CD4-positive, alpha-beta T cell treated with Interleukin-1 beta for 1 hour (primary cell): ENCODE results near the gene SP6.
A peak's percentile ranks its signal among the peaks of the same experiment; 100 is the strongest.

Experiments
- DNase-seq, 2 donors: peaks; one replicate each; pipeline ENCODE4 v3.0.0-alpha.2; 2020 to 2022

SP6 gene

GRCh38 chr17:47831003-47831933 is 19.7 kb downstream of the SP6 start, which contains the start of the genes LRRC46 and MRPL10:
Gene LRRC46, plus strand, starts transcription at chr17:47831670. Its CDS starts 320 bp downstream, at chr17:47831990.
Gene MRPL10, minus strand, starts transcription at chr17:47831541. Its CDS starts 30 bp downstream, at chr17:47831511.
- peak; percentile 92 for DNase-seq

DNA sequence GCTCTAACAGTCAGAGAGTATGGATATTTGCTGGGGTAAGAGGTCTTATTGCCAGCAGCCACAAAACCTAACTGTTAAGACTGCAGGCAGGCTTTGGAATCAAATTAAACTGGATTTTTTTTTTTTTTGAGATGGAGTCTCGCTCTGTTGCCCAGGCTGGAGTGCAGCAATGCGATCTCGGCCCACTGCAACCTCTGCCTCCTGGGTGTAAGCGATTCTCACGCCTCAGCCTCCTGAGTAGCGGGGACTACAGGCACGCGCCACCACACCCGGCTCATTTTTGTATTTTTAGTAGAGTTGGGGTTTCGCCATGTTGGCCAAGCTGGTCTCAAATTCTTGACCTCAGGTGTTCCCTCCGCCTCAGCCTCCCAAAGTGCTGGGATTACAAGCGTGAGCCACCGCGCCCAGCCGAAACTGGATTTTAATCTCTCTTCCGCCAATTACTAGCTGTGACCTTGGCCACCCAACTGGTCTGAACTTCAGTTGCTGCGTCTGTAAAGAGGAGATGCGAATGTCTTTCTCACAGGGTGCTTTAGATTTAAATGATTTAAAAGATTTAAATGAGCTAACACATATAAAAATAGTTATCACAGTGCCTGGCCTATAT is 20.5 kb downstream of the SP6 start:
- DNase-seq: no peak

GRCh38 chr17:47829870-47830269 is 21.1 kb downstream of the SP6 start:
- DNase-seq: peak; percentile 83 to 90

DNA sequence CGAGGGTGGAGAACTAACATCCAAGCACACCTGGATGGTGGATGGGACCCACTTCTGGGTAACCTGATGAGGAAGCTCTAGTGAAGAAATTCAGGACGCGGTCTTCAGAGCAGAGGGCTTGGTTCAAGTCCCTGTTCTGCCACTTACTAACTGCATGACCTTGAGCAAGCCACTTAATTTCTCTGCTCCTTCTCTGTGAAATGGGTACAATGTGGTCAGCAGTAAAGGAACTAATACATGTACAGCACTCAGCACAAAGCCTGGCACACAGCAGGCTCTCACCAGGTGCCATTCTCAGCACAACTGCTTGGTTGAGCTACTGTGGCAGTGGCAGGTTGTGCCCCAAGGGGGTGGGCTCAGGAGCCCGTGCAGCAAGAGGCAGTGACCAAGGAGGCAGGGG is 27.4 kb downstream of the SP6 start:
- no peak for DNase-seq

DNA sequence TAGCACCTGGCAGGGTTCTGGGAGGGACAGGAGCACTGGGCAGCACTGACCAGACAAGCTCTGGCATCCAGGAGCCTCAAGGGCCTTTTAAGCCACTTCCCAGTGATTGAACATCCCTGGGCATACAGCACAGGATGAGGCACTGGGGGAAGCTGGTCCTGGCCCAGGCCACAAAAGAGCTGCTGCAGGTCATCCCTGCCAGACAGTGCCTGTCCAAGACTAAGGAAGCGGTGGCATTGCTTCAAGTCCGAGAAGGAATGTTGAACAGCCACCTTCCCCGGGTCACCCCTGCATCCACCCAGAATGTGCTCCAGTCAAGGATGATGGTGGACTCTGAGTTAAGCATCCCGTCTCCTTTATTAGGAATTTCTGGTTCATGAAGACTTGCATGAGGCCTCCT is 28.2 kb downstream of the SP6 start:
- DNase-seq: no peak

GRCh38 chr17:47821424-47822391 is 29.3 kb downstream of the SP6 start, which contains the start of gene OSBPL7:
Gene OSBPL7, minus strand, starts transcription at chr17:47821794. Its CDS starts 1,516 bp downstream, at chr17:47820278.
- peak; percentile 85 to 86 for DNase-seq

GRCh38 chr17:47821031-47821423 is 29.9 kb downstream of the SP6 start:
- DNase-seq: no peak

DNA sequence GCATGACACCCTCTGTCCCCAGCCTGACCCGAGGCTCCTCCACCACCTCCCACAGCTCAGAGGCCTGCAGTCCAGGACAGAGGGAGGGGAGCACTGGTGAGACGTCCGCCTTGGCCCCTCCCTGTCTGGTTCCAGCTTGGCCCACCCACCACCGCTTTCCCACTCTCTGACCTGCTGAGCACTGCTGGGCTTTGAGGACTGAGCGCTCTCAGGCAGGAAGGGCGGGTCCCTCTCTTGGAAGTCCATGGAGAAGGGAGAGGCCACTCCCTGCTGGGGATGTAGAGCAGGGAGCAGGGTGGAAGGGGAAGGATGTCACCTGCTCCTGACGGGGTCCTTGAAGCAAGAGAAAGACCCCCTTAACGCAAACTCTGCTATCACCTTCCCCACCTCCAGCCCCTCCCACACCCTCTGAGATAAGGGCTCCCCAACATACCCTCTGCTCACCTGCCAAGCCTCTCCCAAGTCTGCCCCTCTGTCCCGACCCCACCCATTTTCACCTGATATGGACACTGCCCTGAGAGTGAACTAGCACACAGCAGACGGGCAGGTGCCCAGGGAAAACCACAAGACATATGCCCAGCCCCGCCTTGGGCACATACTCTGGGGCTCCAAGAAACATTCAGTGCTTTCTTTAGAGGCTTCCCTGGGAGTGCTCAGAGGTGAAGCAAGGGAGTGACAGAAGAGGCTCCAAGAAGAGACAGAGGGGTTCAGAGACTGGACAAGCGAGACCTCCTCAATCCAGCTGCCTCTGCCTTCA is 30.8 kb downstream of the SP6 start:
- DNase-seq: no peak

GRCh38 chr17:47819475-47819874 is 31.5 kb downstream of the SP6 start:
- no peak for DNase-seq

DNA sequence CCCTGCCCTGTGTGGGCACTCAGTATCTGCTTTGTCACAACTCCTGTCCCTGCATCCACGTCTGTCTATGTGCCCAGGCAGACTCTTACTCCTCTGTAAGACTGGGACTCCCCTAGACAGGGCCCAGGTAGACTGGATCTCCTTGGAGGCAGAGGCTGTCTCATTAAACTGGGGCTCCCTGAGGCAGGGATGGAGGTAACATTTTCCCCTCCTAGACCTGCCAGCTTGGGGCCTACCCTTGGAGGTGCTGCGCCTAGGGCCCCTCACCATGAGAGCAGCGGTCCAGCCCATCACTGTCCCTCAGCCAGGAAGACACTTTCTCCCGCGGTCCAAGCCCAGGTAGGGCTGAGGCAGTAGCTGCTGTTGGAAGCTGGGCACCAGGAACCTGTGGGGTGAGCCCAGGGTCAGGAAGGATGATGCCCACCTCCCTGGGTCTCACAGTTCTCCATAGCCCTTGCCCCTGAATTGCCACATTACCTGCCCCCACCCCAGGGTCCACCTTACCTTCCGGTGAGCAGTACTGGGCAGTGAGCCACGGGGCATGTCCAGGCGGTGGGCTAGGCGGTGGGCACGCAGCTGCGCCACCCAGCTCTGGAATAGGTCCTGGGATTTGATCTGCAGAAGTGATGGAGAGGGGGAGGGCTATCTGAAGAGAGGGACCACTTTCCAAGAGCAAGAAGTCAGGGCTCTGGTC is 32.8 kb downstream of the SP6 start:
- DNase-seq: no peak

GRCh38 chr17:47816947-47817346 is 34.0 kb downstream of the SP6 start:
- no peak for DNase-seq

DNA sequence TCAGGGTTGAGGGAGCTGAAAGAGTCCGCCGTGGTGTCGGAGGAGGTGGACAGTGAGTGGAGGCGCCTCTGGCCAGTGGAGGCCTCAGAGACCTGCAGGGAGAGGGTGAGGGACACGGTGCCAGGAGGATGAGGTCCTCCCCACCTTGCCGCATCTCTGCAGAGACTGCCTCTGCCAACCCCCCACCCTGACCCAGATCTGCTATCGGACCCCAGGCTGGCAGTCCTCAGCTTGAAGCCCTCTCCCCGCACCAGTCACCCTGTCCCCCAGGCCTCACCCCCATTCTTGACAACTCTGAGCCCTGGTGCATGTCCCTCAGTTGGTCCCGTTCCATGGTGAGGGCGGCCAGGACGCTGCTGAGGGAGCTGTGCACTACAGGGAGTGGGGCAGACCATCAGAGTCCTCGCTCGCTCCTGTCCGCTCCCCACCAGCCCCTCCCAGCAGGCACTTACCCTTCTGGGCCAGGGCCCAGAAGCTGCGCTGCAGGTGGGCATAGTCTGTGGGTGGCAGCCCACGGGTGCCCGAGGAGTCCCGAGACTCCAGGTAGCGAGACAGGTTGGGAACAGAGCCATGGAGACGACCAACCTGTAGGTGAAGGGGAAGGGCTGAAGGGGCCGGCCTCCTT is 34.7 kb downstream of the SP6 start:
- DNase-seq: no peak

DNA sequence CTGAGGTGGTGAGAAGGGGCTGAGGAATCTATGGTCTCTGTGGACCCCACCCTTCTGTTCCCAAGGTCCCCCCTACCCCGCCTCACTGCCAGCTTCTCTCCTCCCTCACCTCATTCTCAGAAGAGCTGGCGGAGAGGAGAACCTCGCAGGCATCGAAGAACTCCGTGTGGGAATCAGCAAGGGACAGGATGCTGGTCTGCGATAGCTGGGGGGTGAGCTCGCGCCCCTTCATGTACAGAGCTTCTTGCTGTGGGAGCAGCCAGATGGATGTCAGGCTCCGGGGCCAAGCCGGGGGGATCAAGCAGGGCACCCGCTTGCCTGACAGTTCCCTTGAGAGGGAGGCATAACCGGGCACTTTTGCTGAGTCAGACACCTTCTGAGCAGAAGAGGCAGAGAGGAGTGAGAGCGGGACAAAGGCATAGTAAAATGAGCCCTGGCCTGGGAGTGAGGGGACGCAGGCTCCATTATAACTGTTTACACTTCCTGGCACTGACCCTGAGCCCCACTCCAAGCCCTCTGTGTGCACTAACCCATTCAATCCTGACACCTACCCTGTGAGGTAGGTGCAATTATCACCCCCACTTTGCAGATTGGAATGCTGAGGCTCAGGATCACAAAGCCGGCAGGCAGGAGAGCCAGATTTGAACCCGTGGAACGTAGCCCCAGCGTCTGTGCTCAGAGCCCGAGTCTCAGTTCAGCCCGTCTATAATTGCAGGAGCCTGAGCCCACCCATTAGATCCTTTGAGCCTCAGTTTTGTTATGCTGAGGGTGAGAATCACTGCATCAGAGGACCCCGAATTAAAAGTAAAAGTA is 35.7 kb downstream of the SP6 start:
- no peak for DNase-seq

DNA sequence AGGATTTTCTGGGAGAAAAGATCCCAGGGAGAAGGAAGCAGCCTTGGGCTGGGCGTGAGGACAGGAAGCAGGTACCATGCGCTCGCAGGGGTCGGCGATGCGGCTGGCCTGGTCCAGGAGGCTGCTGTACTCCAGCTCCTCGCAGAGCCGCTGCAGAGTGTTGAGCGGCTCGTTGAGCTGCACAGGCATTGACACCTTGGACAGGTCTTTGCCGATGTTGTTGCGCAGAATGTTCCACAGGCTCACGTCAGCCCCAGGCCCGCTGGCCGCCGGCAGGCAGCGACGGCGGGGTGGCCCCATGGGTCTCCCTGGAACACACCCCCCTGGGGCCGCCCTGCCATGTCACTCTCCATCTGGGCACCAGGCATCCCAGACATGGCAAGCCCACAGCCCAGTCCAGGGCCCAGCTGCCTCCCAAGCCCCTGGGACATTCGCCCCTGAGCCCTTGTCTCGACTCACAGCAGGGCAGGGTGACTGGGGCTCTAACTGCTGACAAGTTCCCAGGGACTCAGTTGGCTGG is 37.4 kb downstream of the SP6 start:
- DNase-seq: no peak

GRCh38 chr17:47813077-47813476 is 37.9 kb downstream of the SP6 start:
- no peak for DNase-seq

GRCh38 chr17:47812146-47812920 is 38.6 kb downstream of the SP6 start:
- DNase-seq: no peak

- DNase-seq: no peak
Measured at GRCh38 chr17:47811709-47812108, 39.3 kb downstream of the SP6 start.

DNA sequence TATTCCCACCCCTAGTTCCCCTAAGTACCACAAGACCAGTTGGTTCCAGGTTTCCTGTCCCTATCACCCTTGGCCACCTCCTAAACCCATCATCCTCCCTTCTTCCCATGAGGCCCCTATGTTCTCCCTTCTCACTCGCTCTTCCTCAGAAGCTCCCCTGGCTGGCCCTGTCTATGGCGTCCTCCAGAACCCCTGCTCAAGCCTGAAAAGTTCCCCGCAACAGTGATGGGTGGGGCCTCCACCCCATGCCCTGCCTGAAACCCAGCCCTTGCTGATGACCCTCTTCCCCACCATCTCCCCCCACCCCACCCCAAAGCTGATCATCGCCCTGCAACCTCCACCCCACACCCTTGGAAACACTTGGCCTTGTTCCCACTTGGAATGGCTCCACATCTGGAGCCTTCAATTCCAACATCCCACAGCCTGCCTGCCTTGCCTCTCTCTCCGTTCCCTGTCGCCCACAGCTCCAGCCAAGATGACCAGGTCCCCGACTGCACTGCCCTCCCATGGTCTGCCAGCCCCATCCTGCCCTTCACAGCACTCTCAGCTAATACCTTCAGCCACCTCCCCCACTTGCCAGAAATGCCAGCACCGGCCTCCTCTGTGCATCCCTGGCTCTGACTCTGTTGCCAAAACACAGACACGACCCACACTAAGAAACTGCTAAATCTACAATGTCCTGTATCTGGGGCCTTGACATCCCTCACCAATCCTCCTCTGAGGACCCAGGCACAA is 39.9 kb downstream of the SP6 start:
- DNase-seq: no peak
